ENCODE results near the gene CRKL.
"Not testable (repeated sequence)": the region's sequence is repeated elsewhere in the genome, so short reads cannot be mapped to it uniquely, and the experiment has no call there.

The CRKL gene

GRCh38 chr22:20916916-20917810 lies at the start of gene CRKL:
CRKL (plus strand) TSS chr22:20917407; CDS start chr22:20917935, 528 bp downstream.
- DNase-seq (ENCODE audit: low read depth): peak; percentile 95

- DNase-seq (ENCODE audit: low read depth): no peak
These were observed 48.9 kb upstream of the CRKL start for GRCh38 chr22:20868025-20868962.

- DNase-seq (ENCODE audit: low read depth): no peak
These were observed 48.0 kb upstream of the CRKL start for GRCh38 chr22:20869234-20869633.

GRCh38 chr22:20873214-20873613 lies 44.0 kb upstream of the CRKL start:
- no peak for DNase-seq (ENCODE audit: low read depth)

- no peak for DNase-seq (ENCODE audit: low read depth)
These were observed 41.9 kb upstream of the CRKL start for GRCh38 chr22:20875296-20875695.

GRCh38 chr22:20877715-20878114 lies 39.5 kb upstream of the CRKL start:
- no peak for DNase-seq (ENCODE audit: low read depth)

- DNase-seq (ENCODE audit: low read depth): no peak
These were observed 36.0 kb upstream of the CRKL start for GRCh38 chr22:20881231-20881630.

- DNase-seq (ENCODE audit: low read depth): no peak
These were observed 35.1 kb upstream of the CRKL start for GRCh38 chr22:20881869-20882815.

- no peak for DNase-seq (ENCODE audit: low read depth)
These were observed 34.4 kb upstream of the CRKL start for GRCh38 chr22:20882855-20883254.

- no peak for DNase-seq (ENCODE audit: low read depth)
These were observed 32.8 kb upstream of the CRKL start for GRCh38 chr22:20884454-20884853.

- no peak for DNase-seq (ENCODE audit: low read depth)
These were observed 32.1 kb upstream of the CRKL start for GRCh38 chr22:20885017-20885556.

GRCh38 chr22:20885557-20886323 lies 31.5 kb upstream of the CRKL start:
- DNase-seq (ENCODE audit: low read depth): peak; percentile 10

- DNase-seq (ENCODE audit: low read depth): no peak
These were observed 29.8 kb upstream of the CRKL start for GRCh38 chr22:20887375-20887774.

- no peak for DNase-seq (ENCODE audit: low read depth)
These were observed 28.0 kb upstream of the CRKL start for GRCh38 chr22:20889025-20889704.

- no peak for DNase-seq (ENCODE audit: low read depth)
These were observed 27.2 kb upstream of the CRKL start for GRCh38 chr22:20889904-20890540.

GRCh38 chr22:20890975-20891374 lies 26.2 kb upstream of the CRKL start:
- no peak for DNase-seq (ENCODE audit: low read depth)

GRCh38 chr22:20897737-20898136 lies 19.5 kb upstream of the CRKL start:
- DNase-seq (ENCODE audit: low read depth): not testable (repeated sequence)

GRCh38 chr22:20899827-20900423 lies 17.3 kb upstream of the CRKL start:
- no peak for DNase-seq (ENCODE audit: low read depth)
